Liver (tissue), 3 donors: ENCODE data around the gene KSR1.

ENCODE experiments used
- GABPA ChIP-seq, 2 donors: IDR thresholded peaks in 1 of 2; conservative IDR thresholded peaks in 1 of 2; 2 replicates each; pipeline ENCODE4 v1.6.1; 2016; ENCODE audit warnings: antibody characterized with exemption in 2 of 2, mild to moderate bottlenecking in 1 of 2, moderate library complexity in 1 of 2
- HNF4A ChIP-seq, 2 donors: conservative IDR thresholded peaks; 2 replicates each; pipeline ENCODE4 v1.6.1; 2016; ENCODE audit warnings: antibody characterized with exemption in 2 of 2, mild to moderate bottlenecking in 2 of 2
- JUND ChIP-seq, 2 donors: IDR thresholded peaks; 2 replicates each; pipeline ENCODE4 v1.6.1; 2016; ENCODE audit warnings: antibody characterized with exemption in 2 of 2
- NR2F2 ChIP-seq: IDR thresholded peaks from 2 replicates; pipeline ENCODE4 v1.6.1; 2016; ENCODE audit warnings: antibody characterized with exemption
- RAD21 ChIP-seq, 2 donors: IDR thresholded peaks; 2 replicates each; pipeline ENCODE4 v1.6.1; 2016; ENCODE audit warnings: antibody characterized with exemption in 2 of 2, mild to moderate bottlenecking in 2 of 2
- RXRA ChIP-seq, 2 donors: IDR thresholded peaks; 2 replicates each; pipeline ENCODE4 v1.6.1; 2017 to 2018; ENCODE audit warnings: antibody characterized with exemption in 2 of 2, mild to moderate bottlenecking in 1 of 2
- SP1 ChIP-seq: IDR thresholded peaks from 2 replicates; pipeline ENCODE4 v1.6.1; 2018; ENCODE audit warnings: antibody characterized with exemption, mild to moderate bottlenecking
- TAF1 ChIP-seq: conservative IDR thresholded peaks from 2 replicates; pipeline ENCODE4 v1.6.1; 2016; ENCODE audit warnings: antibody characterized with exemption, mild to moderate bottlenecking
- YY1 ChIP-seq: IDR thresholded peaks from 2 replicates; pipeline ENCODE4 v1.6.1; 2016; ENCODE audit warnings: antibody characterized with exemption, mild to moderate bottlenecking
- TF ChIP-seq, protein P1 (sequence below): fragments of 150-350 bp; IDR thresholded peaks from 2 replicates; pipeline ENCODE4 v1.5.1; 2017; ENCODE audit warnings: improper control_type of control experiment, low read depth, low read length; ENCODE audit not compliant: missing input control
- TF ChIP-seq, protein P2 (sequence below): IDR thresholded peaks from 2 replicates; pipeline ENCODE4 v1.6.1; 2016; ENCODE audit warnings: antibody characterized with exemption, mild to moderate bottlenecking
- TF ChIP-seq, protein P3 (sequence below): IDR thresholded peaks from 2 replicates; pipeline ENCODE4 v1.6.1; 2016; ENCODE audit warnings: antibody characterized with exemption
- TF ChIP-seq, protein P4 (sequence below): IDR thresholded peaks from 2 replicates; pipeline ENCODE4 v1.6.1; 2016; ENCODE audit warnings: antibody characterized with exemption
- donor health status: healthy.
- donor health status: healthy.

DNA sequence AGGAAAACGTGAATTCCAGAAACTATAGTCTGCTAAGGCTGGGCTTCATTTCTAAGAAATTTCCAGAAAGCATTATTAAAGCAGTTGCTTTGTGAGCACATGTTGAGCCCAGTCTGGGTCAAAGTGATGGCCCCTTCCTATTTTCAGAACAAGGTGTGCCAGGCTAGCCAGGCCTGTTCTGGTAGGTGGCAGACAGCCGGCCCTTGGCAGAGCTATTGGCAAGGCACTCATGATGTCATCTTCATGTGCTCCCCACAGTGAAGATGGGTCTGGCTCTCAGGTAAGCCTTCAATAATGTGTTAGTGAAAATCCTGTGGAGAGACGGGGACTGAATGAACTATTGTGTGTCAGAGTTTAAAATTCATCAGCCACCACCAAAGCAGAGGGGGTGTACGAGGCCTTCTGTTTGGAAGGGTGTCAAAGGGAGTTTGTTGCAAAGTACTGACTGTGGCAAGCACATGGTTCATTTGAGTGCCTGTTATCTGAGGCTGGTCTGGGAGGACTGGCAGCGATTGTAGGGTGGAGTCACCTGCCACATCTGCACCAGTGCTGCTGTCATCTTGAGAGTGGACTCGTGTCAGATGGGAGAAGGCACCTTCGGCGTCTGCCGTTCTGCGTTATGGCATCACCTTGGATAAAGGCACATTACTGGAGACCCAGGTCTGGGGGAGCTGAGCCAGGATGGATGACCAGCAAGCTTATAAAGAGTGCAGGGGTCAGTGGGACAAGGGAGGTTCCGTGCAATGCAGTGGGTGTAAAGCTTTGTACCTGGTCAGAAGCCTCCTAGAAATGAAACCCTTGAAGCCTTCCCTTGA is 43.4 kb downstream of the KSR1 start:
- TF ChIP-seq, protein P1, sequence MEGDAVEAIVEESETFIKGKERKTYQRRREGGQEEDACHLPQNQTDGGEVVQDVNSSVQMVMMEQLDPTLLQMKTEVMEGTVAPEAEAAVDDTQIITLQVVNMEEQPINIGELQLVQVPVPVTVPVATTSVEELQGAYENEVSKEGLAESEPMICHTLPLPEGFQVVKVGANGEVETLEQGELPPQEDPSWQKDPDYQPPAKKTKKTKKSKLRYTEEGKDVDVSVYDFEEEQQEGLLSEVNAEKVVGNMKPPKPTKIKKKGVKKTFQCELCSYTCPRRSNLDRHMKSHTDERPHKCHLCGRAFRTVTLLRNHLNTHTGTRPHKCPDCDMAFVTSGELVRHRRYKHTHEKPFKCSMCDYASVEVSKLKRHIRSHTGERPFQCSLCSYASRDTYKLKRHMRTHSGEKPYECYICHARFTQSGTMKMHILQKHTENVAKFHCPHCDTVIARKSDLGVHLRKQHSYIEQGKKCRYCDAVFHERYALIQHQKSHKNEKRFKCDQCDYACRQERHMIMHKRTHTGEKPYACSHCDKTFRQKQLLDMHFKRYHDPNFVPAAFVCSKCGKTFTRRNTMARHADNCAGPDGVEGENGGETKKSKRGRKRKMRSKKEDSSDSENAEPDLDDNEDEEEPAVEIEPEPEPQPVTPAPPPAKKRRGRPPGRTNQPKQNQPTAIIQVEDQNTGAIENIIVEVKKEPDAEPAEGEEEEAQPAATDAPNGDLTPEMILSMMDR = no peak
- TF ChIP-seq YY1 (no peak), RXRA (IDR thresholded peaks at IDR 0.05) (no peak), NR2F2 (no peak), JUND (IDR thresholded peaks at IDR 0.05) (no peak), TAF1 (no peak), RAD21 (IDR thresholded peaks at IDR 0.05) (no peak), HNF4A (conservative IDR thresholded peaks at IDR 0.05) (no peak), SP1 (no peak), GABPA (IDR thresholded peaks at IDR 0.05 in 1 of 2, conservative IDR thresholded peaks at IDR 0.05 in 1 of 2) (no peak)
- TF ChIP-seq, protein P2, sequence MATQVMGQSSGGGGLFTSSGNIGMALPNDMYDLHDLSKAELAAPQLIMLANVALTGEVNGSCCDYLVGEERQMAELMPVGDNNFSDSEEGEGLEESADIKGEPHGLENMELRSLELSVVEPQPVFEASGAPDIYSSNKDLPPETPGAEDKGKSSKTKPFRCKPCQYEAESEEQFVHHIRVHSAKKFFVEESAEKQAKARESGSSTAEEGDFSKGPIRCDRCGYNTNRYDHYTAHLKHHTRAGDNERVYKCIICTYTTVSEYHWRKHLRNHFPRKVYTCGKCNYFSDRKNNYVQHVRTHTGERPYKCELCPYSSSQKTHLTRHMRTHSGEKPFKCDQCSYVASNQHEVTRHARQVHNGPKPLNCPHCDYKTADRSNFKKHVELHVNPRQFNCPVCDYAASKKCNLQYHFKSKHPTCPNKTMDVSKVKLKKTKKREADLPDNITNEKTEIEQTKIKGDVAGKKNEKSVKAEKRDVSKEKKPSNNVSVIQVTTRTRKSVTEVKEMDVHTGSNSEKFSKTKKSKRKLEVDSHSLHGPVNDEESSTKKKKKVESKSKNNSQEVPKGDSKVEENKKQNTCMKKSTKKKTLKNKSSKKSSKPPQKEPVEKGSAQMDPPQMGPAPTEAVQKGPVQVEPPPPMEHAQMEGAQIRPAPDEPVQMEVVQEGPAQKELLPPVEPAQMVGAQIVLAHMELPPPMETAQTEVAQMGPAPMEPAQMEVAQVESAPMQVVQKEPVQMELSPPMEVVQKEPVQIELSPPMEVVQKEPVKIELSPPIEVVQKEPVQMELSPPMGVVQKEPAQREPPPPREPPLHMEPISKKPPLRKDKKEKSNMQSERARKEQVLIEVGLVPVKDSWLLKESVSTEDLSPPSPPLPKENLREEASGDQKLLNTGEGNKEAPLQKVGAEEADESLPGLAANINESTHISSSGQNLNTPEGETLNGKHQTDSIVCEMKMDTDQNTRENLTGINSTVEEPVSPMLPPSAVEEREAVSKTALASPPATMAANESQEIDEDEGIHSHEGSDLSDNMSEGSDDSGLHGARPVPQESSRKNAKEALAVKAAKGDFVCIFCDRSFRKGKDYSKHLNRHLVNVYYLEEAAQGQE = no peak
- TF ChIP-seq, protein P3, sequence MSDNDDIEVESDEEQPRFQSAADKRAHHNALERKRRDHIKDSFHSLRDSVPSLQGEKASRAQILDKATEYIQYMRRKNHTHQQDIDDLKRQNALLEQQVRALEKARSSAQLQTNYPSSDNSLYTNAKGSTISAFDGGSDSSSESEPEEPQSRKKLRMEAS = no peak
- TF ChIP-seq, protein P4, sequence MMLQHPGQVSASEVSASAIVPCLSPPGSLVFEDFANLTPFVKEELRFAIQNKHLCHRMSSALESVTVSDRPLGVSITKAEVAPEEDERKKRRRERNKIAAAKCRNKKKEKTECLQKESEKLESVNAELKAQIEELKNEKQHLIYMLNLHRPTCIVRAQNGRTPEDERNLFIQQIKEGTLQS = no peak
